CD4-positive, CD25-positive, alpha-beta regulatory T cell (primary cell): ENCODE measurements around the gene PRSS56. TPM values are rescaled to one million over a fixed set of nuclear protein-coding genes. Genes with fewer than 3 reads are reported as not detected.
"Not testable (repeated sequence)": the region's sequence is repeated elsewhere in the genome, so short reads cannot be mapped to it uniquely, and the experiment has no call there.

ENCODE experiments used
- ATAC-seq, 2 donors: fragments of 150-1000 bp; cut with Tn5 transposase; one replicate each; pipeline ENCODE4 v1.10.0; 2021; ENCODE audit warnings: low read depth in 2 of 2, moderate number of reproducible peaks in 2 of 2, moderate library complexity in 1 of 2
- DNase-seq, 3 donors: peaks; one replicate each; pipeline versions ENCODE4 v3.0.0 to v3.0.0-alpha.2; 2012 to 2022; ENCODE audit warnings: mixed read lengths in 1 of 3
- H3K27ac ChIP-seq: one replicate; pipeline ENCODE4 v1.7.0; 2013; ENCODE audit warnings: mild to moderate bottlenecking, low read length; ENCODE audit not compliant: insufficient read depth, poor library complexity, severe bottlenecking
- H3K27me3 ChIP-seq: one replicate; pipeline ENCODE4 v1.7.0; 2013; ENCODE audit warnings: low read length; ENCODE audit not compliant: control insufficient read depth, insufficient read depth
- H3K36me3 ChIP-seq: one replicate; pipeline ENCODE4 v1.7.0; 2013; ENCODE audit warnings: mild to moderate bottlenecking, low read length, moderate library complexity; ENCODE audit not compliant: control insufficient read depth, insufficient read depth
- H3K4me1 ChIP-seq: 2 replicates; pipeline ENCODE4 v1.7.0; 2013; ENCODE audit warnings: mild to moderate bottlenecking, low read length; ENCODE audit not compliant: insufficient read depth, control insufficient read depth, poor library complexity, severe bottlenecking
- H3K4me3 ChIP-seq: one replicate; pipeline ENCODE4 v1.7.0; 2013; ENCODE audit warnings: low read depth, mild to moderate bottlenecking, low read length, moderate library complexity
- H3K9me3 ChIP-seq, 2 experiments: 1 replicate in 1 of 2; 2 replicates in 1 of 2; pipeline ENCODE4 v1.7.0; 2013; ENCODE audit warnings: low read length in 2 of 2, mild to moderate bottlenecking in 1 of 2, moderate library complexity in 1 of 2; ENCODE audit not compliant: control insufficient read depth in 2 of 2
- H3K27ac Mint-ChIP-seq, 3 donors: one replicate each; pipeline ENCODE4 v1.8.0; 2020 to 2022; ENCODE audit warnings: mild to moderate bottlenecking in 3 of 3, mixed read lengths in 3 of 3, moderate library complexity in 2 of 3
- H3K27me3 Mint-ChIP-seq: one replicate; pipeline ENCODE4 v1.8.0; 2022; ENCODE audit warnings: mild to moderate bottlenecking, mixed read lengths
- H3K36me3 Mint-ChIP-seq: one replicate; pipeline ENCODE4 v1.8.0; 2020; ENCODE audit warnings: mixed read lengths
- H3K4me1 Mint-ChIP-seq, 4 donors: one replicate each; pipeline ENCODE4 v1.8.0; 2020 to 2022; ENCODE audit warnings: mixed read lengths in 4 of 4, mild to moderate bottlenecking in 1 of 4
- H3K4me3 Mint-ChIP-seq, 4 donors: one replicate each; pipeline ENCODE4 v1.8.0; 2020 to 2022; ENCODE audit warnings: mild to moderate bottlenecking in 4 of 4, mixed read lengths in 4 of 4, moderate library complexity in 3 of 4
- H3K9me3 Mint-ChIP-seq, 7 donors: one replicate each; pipeline ENCODE4 v1.8.0; 2020 to 2022; ENCODE audit warnings: mixed read lengths in 7 of 7, mild to moderate bottlenecking in 3 of 7, moderate library complexity in 2 of 7
- polyA plus RNA-seq, 4 donors: library from polyadenylated mRNA; unstranded; fragments of 300-500 nt; fragmentation: Illumina TruSeq; gene quantifications; one replicate each; pipeline ENCODE4 v1.2.3, GENCODE V29; 2021
- total RNA-seq: library from RNA; stranded (reverse); gene quantifications from one replicate; pipeline ENCODE4 v1.2.3, GENCODE V29; 2022

The PRSS56 gene
- total and polyA plus RNA-seq, 5 donors from 2014 or later, result not detected

GRCh38 chr2:232570481-232570880 is 50.3 kb downstream of the PRSS56 start:
- not testable (repeated sequence) for H3K27ac Mint-ChIP-seq, DNase-seq, H3K4me3 Mint-ChIP-seq, H3K4me1 ChIP-seq, H3K9me3 Mint-ChIP-seq, H3K4me3 ChIP-seq, ATAC-seq, H3K9me3 ChIP-seq, H3K4me1 Mint-ChIP-seq, H3K27me3 ChIP-seq, H3K27ac ChIP-seq, H3K27me3 Mint-ChIP-seq
- peaks cover 94% of the 10 kb centered on the region for H3K36me3 ChIP-seq
- peaks cover 73% of the 10 kb centered on the region for H3K36me3 Mint-ChIP-seq

DNA sequence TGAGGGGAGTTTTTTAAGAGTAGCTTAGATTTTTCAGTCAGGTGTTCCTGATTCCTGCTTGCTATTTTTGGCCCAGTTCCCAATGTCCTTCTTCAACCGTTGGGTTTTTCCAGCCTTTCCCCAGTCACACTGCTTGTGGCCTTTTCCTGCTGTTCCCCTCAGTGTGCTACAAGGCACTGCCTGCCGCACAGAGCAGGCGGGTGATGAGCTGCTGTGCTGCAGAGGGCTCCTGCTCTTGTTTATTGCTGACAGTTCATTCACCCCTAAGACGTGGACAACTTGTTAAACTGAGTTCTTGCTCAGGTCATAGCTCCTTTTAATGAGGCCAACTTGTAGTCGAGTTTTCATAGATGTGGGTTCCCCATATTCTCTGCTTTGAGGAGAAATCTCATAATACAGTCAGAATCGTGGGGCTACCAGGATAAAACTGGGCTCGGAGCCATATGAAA is 50.9 kb downstream of the PRSS56 start:
- no peaks in the 10 kb centered on the region for H3K27me3 Mint-ChIP-seq
- H3K9me3 ChIP-seq, result no peaks in the 10 kb centered on the region
- H3K9me3 Mint-ChIP-seq, result no peaks in the 10 kb centered on the region
- H3K36me3 ChIP-seq, result peaks cover 88% of the 10 kb centered on the region
- no peak for DNase-seq
- H3K36me3 Mint-ChIP-seq, result peaks cover 71% of the 10 kb centered on the region
- no peak overlapping the region for H3K27ac Mint-ChIP-seq
- H3K4me3 Mint-ChIP-seq, result no peak overlapping the region
- peaks cover 0 to 6% (median 4%) of the 10 kb centered on the region in 4 donors for H3K4me1 Mint-ChIP-seq
- no peak overlapping the region for H3K4me3 ChIP-seq
- H3K27me3 ChIP-seq, result no peaks in the 10 kb centered on the region
- ATAC-seq, result no peak
- no peak overlapping the region for H3K27ac ChIP-seq
- H3K4me1 ChIP-seq, result no peaks in the 10 kb centered on the region

- Histone ChIP-seq H3K27me3 (no peaks in the 10 kb centered on the region), H3K4me1 (no peaks in the 10 kb centered on the region), H3K4me3 (no peak overlapping the region), H3K27ac (no peak overlapping the region), H3K9me3 (no peaks in the 10 kb centered on the region), H3K36me3 (peaks cover 89% of the 10 kb centered on the region)
- no peak overlapping the region for H3K4me3 Mint-ChIP-seq
- H3K9me3 Mint-ChIP-seq, result no peaks in the 10 kb centered on the region
- peaks cover 63% of the 10 kb centered on the region for H3K36me3 Mint-ChIP-seq
- ATAC-seq (no peak), DNase-seq (no peak)
- no peak overlapping the region for H3K27ac Mint-ChIP-seq
- H3K4me1 Mint-ChIP-seq, result peaks cover 0 to 5% (median 1%) of the 10 kb centered on the region in 4 donors
- no peaks in the 10 kb centered on the region for H3K27me3 Mint-ChIP-seq
Measured at GRCh38 chr2:232573042-232573441, 52.9 kb downstream of the PRSS56 start.

GRCh38 chr2:232573771-232574435 is 53.7 kb downstream of the PRSS56 start:
- peaks cover 0 to 5% (median 1%) of the 10 kb centered on the region in 4 donors for H3K4me1 Mint-ChIP-seq
- Histone ChIP-seq H3K27ac (no peak overlapping the region), H3K9me3 (no peaks in the 10 kb centered on the region), H3K4me3 (no peak overlapping the region), H3K4me1 (no peaks in the 10 kb centered on the region), H3K27me3 (no peaks in the 10 kb centered on the region), H3K36me3 (peaks cover 81% of the 10 kb centered on the region)
- ATAC-seq (no peak), DNase-seq (no peak)
- no peaks in the 10 kb centered on the region for H3K27me3 Mint-ChIP-seq
- H3K36me3 Mint-ChIP-seq, result peaks cover 61% of the 10 kb centered on the region
- H3K27ac Mint-ChIP-seq, result peak overlapping the region in 2 of 3 donors; percentile 54 to 62
- H3K4me3 Mint-ChIP-seq, result no peak overlapping the region
- H3K9me3 Mint-ChIP-seq, result no peaks in the 10 kb centered on the region

DNA sequence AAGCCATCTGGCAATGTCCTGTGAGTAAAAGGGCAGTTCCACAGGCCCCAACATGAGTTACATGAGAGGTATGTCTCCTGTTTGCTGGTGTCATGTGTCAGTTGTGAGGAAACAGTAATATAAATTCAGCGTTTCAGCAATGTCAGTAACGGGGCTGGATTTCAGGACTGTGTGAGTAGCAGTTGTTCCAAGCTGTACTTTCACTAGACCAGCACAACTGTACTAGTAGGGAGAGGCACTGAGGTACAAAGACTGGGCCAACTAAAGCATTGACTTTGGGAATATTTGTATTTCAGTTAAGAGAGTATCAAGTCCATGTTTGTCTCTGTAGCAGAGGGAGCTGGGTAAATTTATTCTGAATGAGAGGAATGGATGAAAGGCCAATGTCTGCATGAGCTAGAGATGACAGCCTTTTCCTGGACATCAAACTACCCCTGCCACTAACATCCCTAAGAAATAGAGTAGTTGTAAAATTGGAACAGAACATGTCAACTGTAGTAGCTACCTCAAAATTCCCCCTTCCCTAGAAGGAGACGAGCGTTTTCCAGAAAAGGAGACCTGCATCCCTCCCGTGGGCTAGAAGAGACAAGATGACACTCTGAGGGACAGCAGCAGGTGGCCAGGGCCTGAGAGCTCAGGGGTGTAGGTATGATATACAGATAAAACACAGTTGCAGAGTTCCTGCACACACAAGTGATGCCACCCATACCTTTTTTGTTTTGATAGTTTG is 54.7 kb downstream of the PRSS56 start:
- Mint-ChIP-seq H3K4me3 (no peak overlapping the region), H3K36me3 (peaks cover 55% of the 10 kb centered on the region), H3K9me3 (no peaks in the 10 kb centered on the region), H3K27me3 (no peaks in the 10 kb centered on the region), H3K4me1 (peaks cover 0 to 5% (median 1%) of the 10 kb centered on the region in 4 donors), H3K27ac (peak overlapping the region in 2 of 3 donors; percentile 54 to 87)
- DNase-seq (no peak), ATAC-seq (no peak)
- H3K27ac ChIP-seq, result no peak overlapping the region
- H3K4me1 ChIP-seq, result no peaks in the 10 kb centered on the region
- H3K36me3 ChIP-seq, result peaks cover 71% of the 10 kb centered on the region
- H3K27me3 ChIP-seq, result no peaks in the 10 kb centered on the region
- no peak overlapping the region for H3K4me3 ChIP-seq
- H3K9me3 ChIP-seq, result no peaks in the 10 kb centered on the region

Other genes with a start within 250 kb of the PRSS56 start
- not detected for gene ALPP, start 141.6 kb upstream of the PRSS56 start, total RNA-seq
- gene ALPP, start 141.6 kb upstream of the PRSS56 start, polyA plus RNA-seq, result not detected
- not detected for gene ALPG, start 113.5 kb upstream of the PRSS56 start, total RNA-seq
- gene ALPG, start 113.5 kb upstream of the PRSS56 start, polyA plus RNA-seq, result not detected
- gene ALPI, start 64.2 kb upstream of the PRSS56 start, total RNA-seq, result not detected
- gene ALPI, start 64.2 kb upstream of the PRSS56 start, polyA plus RNA-seq, result not detected
- gene ECEL1, start 32.6 kb upstream of the PRSS56 start, total RNA-seq, result not detected
- gene ECEL1, start 32.6 kb upstream of the PRSS56 start, polyA plus RNA-seq, result not detected
- not detected for gene CHRND, start 5.8 kb downstream of the PRSS56 start, total RNA-seq
- not detected for gene CHRND, start 5.8 kb downstream of the PRSS56 start, polyA plus RNA-seq
- gene CHRNG, start 19.3 kb downstream of the PRSS56 start, total RNA-seq, result not detected
- gene CHRNG, start 19.3 kb downstream of the PRSS56 start, polyA plus RNA-seq, result under 1 TPM in 1 of 4 donors, not detected in 3; 0.07 TPM
- 14.5 TPM for gene TIGD1, start 30.2 kb downstream of the PRSS56 start, total RNA-seq
- gene TIGD1, start 30.2 kb downstream of the PRSS56 start, polyA plus RNA-seq, result 10 to 100 TPM; 11.2 to 15.1 (median 14.4) TPM
- gene EIF4E2, start 30.3 kb downstream of the PRSS56 start, total RNA-seq, result 60.0 TPM
- gene EIF4E2, start 30.3 kb downstream of the PRSS56 start, polyA plus RNA-seq, result 100 to 1,000 TPM in 2 of 4 donors, 10 to 100 TPM in 2; 80.6 to 122 (median 98.0) TPM
- gene EFHD1, start 113.2 kb downstream of the PRSS56 start, total RNA-seq, result 1.3 TPM
- 1 to 10 TPM in 2 of 4 donors, under 1 TPM in 2; 0.52 to 1.3 (median 0.98) TPM for gene EFHD1, start 113.2 kb downstream of the PRSS56 start, polyA plus RNA-seq
- gene GIGYF2, start 176.9 kb downstream of the PRSS56 start, total RNA-seq, result 75.6 TPM
- 10 to 100 TPM; 15.2 to 20.7 (median 19.2) TPM for gene GIGYF2, start 176.9 kb downstream of the PRSS56 start, polyA plus RNA-seq